GM12878 (cell line): ENCODE measurements around the gene UHRF1.

ENCODE experiments used
- GABPA ChIP-seq: IDR thresholded peaks from 2 replicates; pipeline ENCODE4 v1.6.1; 2014; ENCODE audit warnings: antibody characterized with exemption, low read depth, mild to moderate bottlenecking, inconsistent platforms
- RAD21 ChIP-seq: IDR thresholded peaks from 2 replicates; pipeline ENCODE4 v1.6.1; 2011; ENCODE audit warnings: mild to moderate bottlenecking, low read depth, low read length, moderate library complexity; ENCODE audit not compliant: insufficient read depth

DNA sequence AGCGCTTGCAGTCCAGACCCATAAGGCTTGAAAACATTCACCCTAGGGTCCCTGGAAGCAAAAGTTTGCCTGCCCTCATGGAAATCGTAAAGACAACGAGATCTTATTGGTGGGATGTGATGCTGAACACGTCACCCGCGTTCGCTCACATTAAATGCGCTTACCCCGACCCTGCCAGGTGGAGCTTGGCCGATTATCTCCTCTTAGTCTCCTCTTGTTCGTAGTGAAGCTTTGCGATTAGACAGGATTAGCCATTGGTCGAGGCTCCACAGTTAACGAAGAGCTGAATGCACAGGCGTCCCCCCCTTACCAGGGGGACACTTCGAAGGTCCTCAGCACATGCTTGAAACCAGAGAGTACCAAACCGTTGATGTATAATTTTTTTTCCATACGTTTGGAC is 43.6 kb downstream of the UHRF1 start:
- no peak for TF ChIP-seq GABPA
- no peak for TF ChIP-seq RAD21
